Measurements from ENCODE around the gene SND1. TPM values are rescaled to one million over a fixed set of nuclear protein-coding genes. Genes with fewer than 3 reads are reported as not detected.

SND1 gene
- total RNA-seq, 1 experiment from 2014 or later, result 104 TPM

GRCh38 chr7:127928852-127929251 lies 276.9 kb downstream of the SND1 start:
- Histone ChIP-seq H3K27me3 (ENCODE audit: low read length) (no peaks in the 10 kb centered on the region), H3K9me2 (replicated peaks; ENCODE audit: insufficient read depth, low read length) (no peaks in the 10 kb centered on the region), H3K4me2 (ENCODE audit: low read depth, low read length, poor library complexity, severe bottlenecking) (peak overlapping the region; percentile 75), H3K79me2 (ENCODE audit: low read length) (peaks cover 77% of the 10 kb centered on the region), H3K9ac (ENCODE audit: low read length) (peak overlapping the region; percentile 53; the same call in 1 of the 2 replicates), H2AFZ (ENCODE audit: low read length) (no peak overlapping the region), H4K20me1 (ENCODE audit: insufficient read depth, low read depth, low read length) (no peaks in the 10 kb centered on the region), H3K36me3 (ENCODE audit: insufficient read depth, low read length) (peaks cover 24% of the 10 kb centered on the region), H3K4me1 (ENCODE audit: low read length) (peaks cover 94% of the 10 kb centered on the region), H3K27ac (ENCODE audit: low read length) (peak overlapping the region; percentile 87), H3K4me3 (ENCODE audit: low read length) (peak overlapping the region; percentile 42), H3K9me3 (ENCODE audit: low read length) (no peaks in the 10 kb centered on the region)
- no peak for DNase-seq

- H3K4me2 ChIP-seq (ENCODE audit: low read depth, low read length, poor library complexity, severe bottlenecking), result peak overlapping the region; percentile 75
- H3K36me3 ChIP-seq (ENCODE audit: insufficient read depth, low read length), result peaks cover 24% of the 10 kb centered on the region
- H3K9me2 ChIP-seq (replicated peaks; ENCODE audit: insufficient read depth, low read length), result no peaks in the 10 kb centered on the region
- H3K9me3 ChIP-seq (ENCODE audit: low read length), result no peaks in the 10 kb centered on the region
- peak overlapping the region; percentile 42 for H3K4me3 ChIP-seq (ENCODE audit: low read length)
- no peaks in the 10 kb centered on the region for H3K27me3 ChIP-seq (ENCODE audit: low read length)
- peak overlapping the region; percentile 87 for H3K27ac ChIP-seq (ENCODE audit: low read length)
- H3K4me1 ChIP-seq (ENCODE audit: low read length), result peaks cover 98% of the 10 kb centered on the region
- H3K9ac ChIP-seq (ENCODE audit: low read length), result peak overlapping the region; percentile 53
- no peaks in the 10 kb centered on the region for H4K20me1 ChIP-seq (ENCODE audit: insufficient read depth, low read depth, low read length)
- DNase-seq, result peak; percentile 89
- peaks cover 77% of the 10 kb centered on the region for H3K79me2 ChIP-seq (ENCODE audit: low read length)
- H2AFZ ChIP-seq (ENCODE audit: low read length), result no peak overlapping the region
Measured at GRCh38 chr7:127930341-127931328, 278.6 kb downstream of the SND1 start.

GRCh38 chr7:127932076-127932475 lies 280.1 kb downstream of the SND1 start:
- Histone ChIP-seq H4K20me1 (ENCODE audit: insufficient read depth, low read depth, low read length) (no peaks in the 10 kb centered on the region), H3K27ac (ENCODE audit: low read length) (peak overlapping the region; percentile 87), H3K4me2 (ENCODE audit: low read depth, low read length, poor library complexity, severe bottlenecking) (no peak overlapping the region), H3K79me2 (ENCODE audit: low read length) (peaks cover 78% of the 10 kb centered on the region), H3K36me3 (ENCODE audit: insufficient read depth, low read length) (peaks cover 24% of the 10 kb centered on the region), H3K9ac (ENCODE audit: low read length) (no peak overlapping the region), H3K9me2 (replicated peaks; ENCODE audit: insufficient read depth, low read length) (no peaks in the 10 kb centered on the region), H3K4me1 (ENCODE audit: low read length) (peaks cover 97% of the 10 kb centered on the region), H2AFZ (ENCODE audit: low read length) (no peak overlapping the region), H3K9me3 (ENCODE audit: low read length) (no peaks in the 10 kb centered on the region), H3K4me3 (ENCODE audit: low read length) (no peak overlapping the region), H3K27me3 (ENCODE audit: low read length) (no peaks in the 10 kb centered on the region)
- DNase-seq, result no peak

GRCh38 chr7:127932496-127932895 lies 280.5 kb downstream of the SND1 start:
- no peaks in the 10 kb centered on the region for H3K9me3 ChIP-seq (ENCODE audit: low read length)

GRCh38 chr7:127933146-127933545 lies 281.2 kb downstream of the SND1 start:
- peaks cover 97% of the 10 kb centered on the region for H3K4me1 ChIP-seq (ENCODE audit: low read length)
- peaks cover 71% of the 10 kb centered on the region for H3K79me2 ChIP-seq (ENCODE audit: low read length)
- H3K9me2 ChIP-seq (replicated peaks; ENCODE audit: insufficient read depth, low read length), result no peaks in the 10 kb centered on the region
- DNase-seq, result no peak
- H3K9ac ChIP-seq (ENCODE audit: low read length), result no peak overlapping the region
- H3K36me3 ChIP-seq (ENCODE audit: insufficient read depth, low read length), result peaks cover 24% of the 10 kb centered on the region
- H2AFZ ChIP-seq (ENCODE audit: low read length), result no peak overlapping the region
- H3K9me3 ChIP-seq (ENCODE audit: low read length), result no peaks in the 10 kb centered on the region
- no peak overlapping the region for H3K4me3 ChIP-seq (ENCODE audit: low read length)
- no peaks in the 10 kb centered on the region for H3K27me3 ChIP-seq (ENCODE audit: low read length)
- H3K4me2 ChIP-seq (ENCODE audit: low read depth, low read length, poor library complexity, severe bottlenecking), result no peak overlapping the region
- no peaks in the 10 kb centered on the region for H4K20me1 ChIP-seq (ENCODE audit: insufficient read depth, low read depth, low read length)
- H3K27ac ChIP-seq (ENCODE audit: low read length), result peak overlapping the region; percentile 87

More at GRCh38 chr7:127932496-127932895, 280.5 kb downstream of the SND1 start:
- peaks cover 77% of the 10 kb centered on the region for H3K79me2 ChIP-seq (ENCODE audit: low read length)
- peak overlapping the region; percentile 87 for H3K27ac ChIP-seq (ENCODE audit: low read length)
- no peaks in the 10 kb centered on the region for H3K27me3 ChIP-seq (ENCODE audit: low read length)
- no peak overlapping the region for H3K9ac ChIP-seq (ENCODE audit: low read length)
- no peak for DNase-seq
- H3K9me2 ChIP-seq (replicated peaks; ENCODE audit: insufficient read depth, low read length), result no peaks in the 10 kb centered on the region
- H3K4me1 ChIP-seq (ENCODE audit: low read length), result peaks cover 97% of the 10 kb centered on the region
- no peak overlapping the region for H3K4me3 ChIP-seq (ENCODE audit: low read length)
- no peak overlapping the region for H3K4me2 ChIP-seq (ENCODE audit: low read depth, low read length, poor library complexity, severe bottlenecking)
- H3K36me3 ChIP-seq (ENCODE audit: insufficient read depth, low read length), result peaks cover 24% of the 10 kb centered on the region
- H2AFZ ChIP-seq (ENCODE audit: low read length), result no peak overlapping the region
- no peaks in the 10 kb centered on the region for H4K20me1 ChIP-seq (ENCODE audit: insufficient read depth, low read depth, low read length)

GRCh38 chr7:127934711-127935110 lies 282.7 kb downstream of the SND1 start:
- H3K36me3 ChIP-seq (ENCODE audit: insufficient read depth, low read length), result peaks cover 27% of the 10 kb centered on the region
- H3K4me2 ChIP-seq (ENCODE audit: low read depth, low read length, poor library complexity, severe bottlenecking), result no peak overlapping the region
- H3K9me3 ChIP-seq (ENCODE audit: low read length), result no peaks in the 10 kb centered on the region
- H3K4me1 ChIP-seq (ENCODE audit: low read length), result peaks cover 96% of the 10 kb centered on the region
- no peaks in the 10 kb centered on the region for H3K27me3 ChIP-seq (ENCODE audit: low read length)
- peak overlapping the region; percentile 87; the same call in 1 of the 2 replicates for H3K27ac ChIP-seq (ENCODE audit: low read length)
- H3K79me2 ChIP-seq (ENCODE audit: low read length), result peaks cover 76% of the 10 kb centered on the region
- H3K9me2 ChIP-seq (replicated peaks; ENCODE audit: insufficient read depth, low read length), result no peaks in the 10 kb centered on the region
- H2AFZ ChIP-seq (ENCODE audit: low read length), result no peak overlapping the region
- H4K20me1 ChIP-seq (ENCODE audit: insufficient read depth, low read depth, low read length), result no peaks in the 10 kb centered on the region
- no peak for DNase-seq
- H3K4me3 ChIP-seq (ENCODE audit: low read length), result no peak overlapping the region
- no peak overlapping the region for H3K9ac ChIP-seq (ENCODE audit: low read length)

- Histone ChIP-seq H3K36me3 (ENCODE audit: insufficient read depth, low read length) (peaks cover 23% of the 10 kb centered on the region), H3K4me1 (ENCODE audit: low read length) (peaks cover 96% of the 10 kb centered on the region), H2AFZ (ENCODE audit: low read length) (no peak overlapping the region), H3K9ac (ENCODE audit: low read length) (no peak overlapping the region), H3K4me2 (ENCODE audit: low read depth, low read length, poor library complexity, severe bottlenecking) (no peak overlapping the region), H3K9me3 (ENCODE audit: low read length) (no peaks in the 10 kb centered on the region), H3K27ac (ENCODE audit: low read length) (peak overlapping the region; percentile 29), H3K79me2 (ENCODE audit: low read length) (peaks cover 82% of the 10 kb centered on the region), H3K9me2 (replicated peaks; ENCODE audit: insufficient read depth, low read length) (no peaks in the 10 kb centered on the region), H3K4me3 (ENCODE audit: low read length) (no peak overlapping the region), H3K27me3 (ENCODE audit: low read length) (no peaks in the 10 kb centered on the region), H4K20me1 (ENCODE audit: insufficient read depth, low read depth, low read length) (no peaks in the 10 kb centered on the region)
- no peak for DNase-seq
Measured at GRCh38 chr7:127935847-127936376, 283.9 kb downstream of the SND1 start.

- no peak overlapping the region for H3K4me2 ChIP-seq (ENCODE audit: low read depth, low read length, poor library complexity, severe bottlenecking)
- H3K9me2 ChIP-seq (replicated peaks; ENCODE audit: insufficient read depth, low read length), result no peaks in the 10 kb centered on the region
- no peak overlapping the region for H2AFZ ChIP-seq (ENCODE audit: low read length)
- peaks cover 96% of the 10 kb centered on the region for H3K4me1 ChIP-seq (ENCODE audit: low read length)
- peaks cover 82% of the 10 kb centered on the region for H3K79me2 ChIP-seq (ENCODE audit: low read length)
- no peaks in the 10 kb centered on the region for H3K27me3 ChIP-seq (ENCODE audit: low read length)
- DNase-seq, result no peak
- H3K9ac ChIP-seq (ENCODE audit: low read length), result no peak overlapping the region
- H3K27ac ChIP-seq (ENCODE audit: low read length), result peak overlapping the region; percentile 90
- no peak overlapping the region for H3K4me3 ChIP-seq (ENCODE audit: low read length)
- peaks cover 11% of the 10 kb centered on the region for H3K36me3 ChIP-seq (ENCODE audit: insufficient read depth, low read length)
- no peaks in the 10 kb centered on the region for H4K20me1 ChIP-seq (ENCODE audit: insufficient read depth, low read depth, low read length)
- H3K9me3 ChIP-seq (ENCODE audit: low read length), result no peaks in the 10 kb centered on the region
Measured at GRCh38 chr7:127937066-127937680, 285.2 kb downstream of the SND1 start.
